ENCODE data around the gene JSRP1.

The JSRP1 gene

GRCh38 chr19:2242816-2243215, 13.4 kb downstream of the JSRP1 start:
- H3K79me2 ChIP-seq (ENCODE audit: control insufficient read depth, insufficient read depth, low read length, unreplicated experiment) = peaks cover 64% of the 10 kb centered on the region
- no peak overlapping the region for H3K27ac ChIP-seq (ENCODE audit: low read depth, low read length)
- H3K27me3 ChIP-seq (ENCODE audit: insufficient read depth, low read length) = no peaks in the 10 kb centered on the region
- H3K4me3 ChIP-seq (ENCODE audit: low read depth, low read length) = no peak overlapping the region
- no peak overlapping the region for H2AFZ ChIP-seq (ENCODE audit: low read length, unreplicated experiment)
- 0 out of 2 replicates have a peak, but pooled peaks cover 2% of the 10 kb centered on the region for H3K36me3 ChIP-seq (ENCODE audit: insufficient read depth, low read length)
- H3K4me1 ChIP-seq (ENCODE audit: control insufficient read depth, insufficient read depth, low read length, unreplicated experiment) = peaks cover 26% of the 10 kb centered on the region

- Histone ChIP-seq H2AFZ (ENCODE audit: low read length, unreplicated experiment) (no peak overlapping the region), H3K36me3 (ENCODE audit: insufficient read depth, low read length) (no peaks in the 10 kb centered on the region), H3K79me2 (ENCODE audit: control insufficient read depth, insufficient read depth, low read length, unreplicated experiment) (peaks cover 71% of the 10 kb centered on the region), H3K4me1 (ENCODE audit: control insufficient read depth, insufficient read depth, low read length, unreplicated experiment) (peaks cover 28% of the 10 kb centered on the region), H3K4me3 (ENCODE audit: low read depth, low read length) (no peak overlapping the region), H3K27ac (ENCODE audit: low read depth, low read length) (no peak overlapping the region), H3K27me3 (ENCODE audit: insufficient read depth, low read length) (no peaks in the 10 kb centered on the region)
Observed at GRCh38 chr19:2242092-2242537, 14.1 kb downstream of the JSRP1 start.

- Histone ChIP-seq H3K4me1 (ENCODE audit: control insufficient read depth, insufficient read depth, low read length, unreplicated experiment) (peaks cover 24% of the 10 kb centered on the region), H3K36me3 (ENCODE audit: insufficient read depth, low read length) (no peaks in the 10 kb centered on the region), H3K4me3 (ENCODE audit: low read depth, low read length) (peak overlapping the region; percentile 94), H3K27ac (ENCODE audit: low read depth, low read length) (no peak overlapping the region), H2AFZ (ENCODE audit: low read length, unreplicated experiment) (no peak overlapping the region), H3K27me3 (ENCODE audit: insufficient read depth, low read length) (no peaks in the 10 kb centered on the region), H3K79me2 (ENCODE audit: control insufficient read depth, insufficient read depth, low read length, unreplicated experiment) (peaks cover 72% of the 10 kb centered on the region)
Observed at GRCh38 chr19:2240881-2241760, 15.1 kb downstream of the JSRP1 start.

GRCh38 chr19:2239771-2240770, 16.1 kb downstream of the JSRP1 start:
- Histone ChIP-seq H3K27me3 (ENCODE audit: insufficient read depth, low read length) (no peaks in the 10 kb centered on the region), H3K4me1 (ENCODE audit: control insufficient read depth, insufficient read depth, low read length, unreplicated experiment) (peaks cover 24% of the 10 kb centered on the region), H3K27ac (ENCODE audit: low read depth, low read length) (peak overlapping the region; percentile 41; the same call in 1 of the 2 replicates), H3K36me3 (ENCODE audit: insufficient read depth, low read length) (no peaks in the 10 kb centered on the region), H3K4me3 (ENCODE audit: low read depth, low read length) (peak overlapping the region; percentile 94), H2AFZ (ENCODE audit: low read length, unreplicated experiment) (no peak overlapping the region), H3K79me2 (ENCODE audit: control insufficient read depth, insufficient read depth, low read length, unreplicated experiment) (peaks cover 83% of the 10 kb centered on the region)

- no peaks in the 10 kb centered on the region for H3K27me3 ChIP-seq (ENCODE audit: insufficient read depth, low read length)
- no peak overlapping the region for H2AFZ ChIP-seq (ENCODE audit: low read length, unreplicated experiment)
- peak overlapping the region; percentile 41; the same call in 1 of the 2 replicates for H3K27ac ChIP-seq (ENCODE audit: low read depth, low read length)
- H3K36me3 ChIP-seq (ENCODE audit: insufficient read depth, low read length) = no peaks in the 10 kb centered on the region
- H3K4me1 ChIP-seq (ENCODE audit: control insufficient read depth, insufficient read depth, low read length, unreplicated experiment) = peaks cover 24% of the 10 kb centered on the region
- peak overlapping the region; percentile 94 for H3K4me3 ChIP-seq (ENCODE audit: low read depth, low read length)
- peaks cover 92% of the 10 kb centered on the region for H3K79me2 ChIP-seq (ENCODE audit: control insufficient read depth, insufficient read depth, low read length, unreplicated experiment)
Observed at GRCh38 chr19:2239173-2239572, 17.0 kb downstream of the JSRP1 start.

GRCh38 chr19:2237869-2238153, 18.4 kb downstream of the JSRP1 start:
- H3K4me1 ChIP-seq (ENCODE audit: control insufficient read depth, insufficient read depth, low read length, unreplicated experiment) = peaks cover 24% of the 10 kb centered on the region
- H3K27me3 ChIP-seq (ENCODE audit: insufficient read depth, low read length) = no peaks in the 10 kb centered on the region
- peak overlapping the region; percentile 94 for H3K4me3 ChIP-seq (ENCODE audit: low read depth, low read length)
- H2AFZ ChIP-seq (ENCODE audit: low read length, unreplicated experiment) = no peak overlapping the region
- no peaks in the 10 kb centered on the region for H3K36me3 ChIP-seq (ENCODE audit: insufficient read depth, low read length)
- H3K27ac ChIP-seq (ENCODE audit: low read depth, low read length) = no peak overlapping the region
- H3K79me2 ChIP-seq (ENCODE audit: control insufficient read depth, insufficient read depth, low read length, unreplicated experiment) = peaks cover 91% of the 10 kb centered on the region

GRCh38 chr19:2237051-2237868, 19.0 kb downstream of the JSRP1 start:
- Histone ChIP-seq H3K4me3 (ENCODE audit: low read depth, low read length) (peak overlapping the region; percentile 94), H3K27ac (ENCODE audit: low read depth, low read length) (peak overlapping the region; percentile 91), H3K79me2 (ENCODE audit: control insufficient read depth, insufficient read depth, low read length, unreplicated experiment) (peaks cover 85% of the 10 kb centered on the region), H2AFZ (ENCODE audit: low read length, unreplicated experiment) (no peak overlapping the region), H3K36me3 (ENCODE audit: insufficient read depth, low read length) (no peaks in the 10 kb centered on the region), H3K4me1 (ENCODE audit: control insufficient read depth, insufficient read depth, low read length, unreplicated experiment) (peaks cover 24% of the 10 kb centered on the region), H3K27me3 (ENCODE audit: insufficient read depth, low read length) (no peaks in the 10 kb centered on the region)

GRCh38 chr19:2236314-2237050, 19.7 kb downstream of the JSRP1 start, which contains the start of the genes PLEKHJ1 and SF3A2:
Gene PLEKHJ1 (minus strand): TSS chr19:2236329. CDS start chr19:2236248, 81 bp downstream.
Gene SF3A2 (plus strand): TSS chr19:2236824. CDS start chr19:2243419, 6,595 bp downstream.
- no peaks in the 10 kb centered on the region for H3K36me3 ChIP-seq (ENCODE audit: insufficient read depth, low read length)

GRCh38 chr19:2236064-2236313, 20.2 kb downstream of the JSRP1 start:
- Histone ChIP-seq H3K79me2 (ENCODE audit: control insufficient read depth, insufficient read depth, low read length, unreplicated experiment) (peaks cover 73% of the 10 kb centered on the region), H3K4me1 (ENCODE audit: control insufficient read depth, insufficient read depth, low read length, unreplicated experiment) (peaks cover 23% of the 10 kb centered on the region), H3K27me3 (ENCODE audit: insufficient read depth, low read length) (no peaks in the 10 kb centered on the region), H3K36me3 (ENCODE audit: insufficient read depth, low read length) (no peaks in the 10 kb centered on the region), H3K27ac (ENCODE audit: low read depth, low read length) (peak overlapping the region; percentile 91), H3K4me3 (ENCODE audit: low read depth, low read length) (peak overlapping the region; percentile 94), H2AFZ (ENCODE audit: low read length, unreplicated experiment) (no peak overlapping the region)

More at GRCh38 chr19:2236314-2237050, 19.7 kb downstream of the JSRP1 start, which contains the start of the genes PLEKHJ1 and SF3A2:
- Histone ChIP-seq H3K4me3 (ENCODE audit: low read depth, low read length) (peak within 1 kb of the TSS; percentile 94), H3K27me3 (ENCODE audit: insufficient read depth, low read length) (no peaks in the 10 kb centered on the region), H2AFZ (ENCODE audit: low read length, unreplicated experiment) (peak within 1 kb of the TSS; percentile 58), H3K27ac (ENCODE audit: low read depth, low read length) (peak within 1 kb of the TSS; percentile 91), H3K4me1 (ENCODE audit: control insufficient read depth, insufficient read depth, low read length, unreplicated experiment) (peaks cover 24% of the 10 kb centered on the region), H3K79me2 (ENCODE audit: control insufficient read depth, insufficient read depth, low read length, unreplicated experiment) (peaks cover 77% of the 10 kb centered on the region)
